Measurements from ENCODE around the gene PTPRD.

- no peak for TF ChIP-seq EZH2 (IDR thresholded peaks at IDR 0.05; ENCODE audit: borderline replicate concordance, low read length)
- TF ChIP-seq, protein P1, sequence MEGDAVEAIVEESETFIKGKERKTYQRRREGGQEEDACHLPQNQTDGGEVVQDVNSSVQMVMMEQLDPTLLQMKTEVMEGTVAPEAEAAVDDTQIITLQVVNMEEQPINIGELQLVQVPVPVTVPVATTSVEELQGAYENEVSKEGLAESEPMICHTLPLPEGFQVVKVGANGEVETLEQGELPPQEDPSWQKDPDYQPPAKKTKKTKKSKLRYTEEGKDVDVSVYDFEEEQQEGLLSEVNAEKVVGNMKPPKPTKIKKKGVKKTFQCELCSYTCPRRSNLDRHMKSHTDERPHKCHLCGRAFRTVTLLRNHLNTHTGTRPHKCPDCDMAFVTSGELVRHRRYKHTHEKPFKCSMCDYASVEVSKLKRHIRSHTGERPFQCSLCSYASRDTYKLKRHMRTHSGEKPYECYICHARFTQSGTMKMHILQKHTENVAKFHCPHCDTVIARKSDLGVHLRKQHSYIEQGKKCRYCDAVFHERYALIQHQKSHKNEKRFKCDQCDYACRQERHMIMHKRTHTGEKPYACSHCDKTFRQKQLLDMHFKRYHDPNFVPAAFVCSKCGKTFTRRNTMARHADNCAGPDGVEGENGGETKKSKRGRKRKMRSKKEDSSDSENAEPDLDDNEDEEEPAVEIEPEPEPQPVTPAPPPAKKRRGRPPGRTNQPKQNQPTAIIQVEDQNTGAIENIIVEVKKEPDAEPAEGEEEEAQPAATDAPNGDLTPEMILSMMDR (conservative IDR thresholded peaks at IDR 0.05 in 1 of 2, IDR thresholded peaks at IDR 0.05 in 1 of 2; ENCODE audit: extremely low read depth in 1 of 2, insufficient read depth in 1 of 2, low read depth in 1 of 2, low read length in 2 of 2) = no peak
Observed at GRCh38 chr9:10003047-10003446, 609.8 kb downstream of the PTPRD start.
